SK-N-SH treated with all-trans-retinoic acid at 6 μM for 48 hours (cell line): ENCODE data around the gene HBB.

Source experiments
- BACH2 ChIP-seq: fragments of 250-450 bp; sonication (Bioruptor Pico); IDR thresholded peaks from 2 replicates; pipeline ENCODE4 v1.9.0; 2021; ENCODE audit warnings: mild to moderate bottlenecking, borderline replicate concordance
- OSR1 ChIP-seq: fragments of 250-450 bp; sonication (Bioruptor Pico); IDR thresholded peaks from 2 replicates; pipeline ENCODE4 v1.8.0; 2022; ENCODE audit warnings: moderate library complexity, mild to moderate bottlenecking, inconsistent platforms
- PATZ1 ChIP-seq: fragments of 250-450 bp; sonication (Bioruptor Pico); IDR thresholded peaks from 2 replicates; pipeline ENCODE4 v1.8.0; 2020; ENCODE audit warnings: mild to moderate bottlenecking, moderate library complexity, borderline replicate concordance
- SNAI2 ChIP-seq: fragments of 250-450 bp; sonication (Bioruptor Pico); IDR thresholded peaks from 2 replicates; pipeline ENCODE4 v1.5.0; 2020; ENCODE audit warnings: mild to moderate bottlenecking, moderate library complexity
- ZC3H10 ChIP-seq: fragments of 250-450 bp; sonication (Bioruptor Pico); IDR thresholded peaks from 2 replicates; pipeline ENCODE4 v1.5.1; 2021; ENCODE audit warnings: mild to moderate bottlenecking, moderate library complexity
- ZFP3 ChIP-seq: fragments of 250-450 bp; sonication (Bioruptor Pico); IDR thresholded peaks from 2 replicates; pipeline ENCODE4 v1.5.0; 2020; ENCODE audit warnings: mild to moderate bottlenecking, moderate library complexity
- ZFP30 ChIP-seq: fragments of 450-650 bp; formaldehyde crosslinking; IDR thresholded peaks from 2 replicates; pipeline ENCODE4 v1.5.0; 2022; ENCODE audit warnings: mild to moderate bottlenecking, moderate library complexity
- ZNF565 ChIP-seq: fragments of 450-650 bp; formaldehyde crosslinking; conservative IDR thresholded peaks from 2 replicates; pipeline ENCODE4 v1.5.0; 2020; ENCODE audit warnings: low read depth, mild to moderate bottlenecking, moderate library complexity
- TF ChIP-seq, protein P1 (sequence below): fragments of 250-450 bp; sonication (Bioruptor Pico); IDR thresholded peaks from 2 replicates; pipeline ENCODE4 v1.5.0; 2020; ENCODE audit warnings: mild to moderate bottlenecking, moderate library complexity
- TF ChIP-seq, protein P2 (sequence below): fragments of 250-450 bp; sonication (Bioruptor Pico); IDR thresholded peaks from 2 replicates; pipeline ENCODE4 v1.5.1; 2020; ENCODE audit warnings: low read depth, mild to moderate bottlenecking, moderate library complexity

DNA sequence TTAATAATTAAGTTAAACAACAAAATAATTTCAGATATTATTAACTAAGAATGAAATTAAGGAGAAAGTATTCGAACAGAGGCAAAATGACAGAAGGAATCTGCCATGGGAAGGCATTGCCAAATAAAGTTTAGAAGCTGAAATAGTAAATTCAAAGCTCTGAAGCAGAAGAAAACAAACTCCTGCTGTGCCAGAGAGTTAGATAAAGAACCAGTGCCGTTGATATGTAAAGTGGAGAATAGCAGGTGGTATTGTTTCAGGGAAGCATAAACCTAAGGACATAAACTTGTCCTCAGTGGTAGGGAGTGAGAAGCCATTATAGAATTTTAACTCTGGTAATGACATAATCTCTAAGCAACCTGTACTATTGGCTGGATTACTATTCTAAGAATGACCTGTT lies 30.4 kb upstream of the HBB start:
- TF ChIP-seq, protein P1, sequence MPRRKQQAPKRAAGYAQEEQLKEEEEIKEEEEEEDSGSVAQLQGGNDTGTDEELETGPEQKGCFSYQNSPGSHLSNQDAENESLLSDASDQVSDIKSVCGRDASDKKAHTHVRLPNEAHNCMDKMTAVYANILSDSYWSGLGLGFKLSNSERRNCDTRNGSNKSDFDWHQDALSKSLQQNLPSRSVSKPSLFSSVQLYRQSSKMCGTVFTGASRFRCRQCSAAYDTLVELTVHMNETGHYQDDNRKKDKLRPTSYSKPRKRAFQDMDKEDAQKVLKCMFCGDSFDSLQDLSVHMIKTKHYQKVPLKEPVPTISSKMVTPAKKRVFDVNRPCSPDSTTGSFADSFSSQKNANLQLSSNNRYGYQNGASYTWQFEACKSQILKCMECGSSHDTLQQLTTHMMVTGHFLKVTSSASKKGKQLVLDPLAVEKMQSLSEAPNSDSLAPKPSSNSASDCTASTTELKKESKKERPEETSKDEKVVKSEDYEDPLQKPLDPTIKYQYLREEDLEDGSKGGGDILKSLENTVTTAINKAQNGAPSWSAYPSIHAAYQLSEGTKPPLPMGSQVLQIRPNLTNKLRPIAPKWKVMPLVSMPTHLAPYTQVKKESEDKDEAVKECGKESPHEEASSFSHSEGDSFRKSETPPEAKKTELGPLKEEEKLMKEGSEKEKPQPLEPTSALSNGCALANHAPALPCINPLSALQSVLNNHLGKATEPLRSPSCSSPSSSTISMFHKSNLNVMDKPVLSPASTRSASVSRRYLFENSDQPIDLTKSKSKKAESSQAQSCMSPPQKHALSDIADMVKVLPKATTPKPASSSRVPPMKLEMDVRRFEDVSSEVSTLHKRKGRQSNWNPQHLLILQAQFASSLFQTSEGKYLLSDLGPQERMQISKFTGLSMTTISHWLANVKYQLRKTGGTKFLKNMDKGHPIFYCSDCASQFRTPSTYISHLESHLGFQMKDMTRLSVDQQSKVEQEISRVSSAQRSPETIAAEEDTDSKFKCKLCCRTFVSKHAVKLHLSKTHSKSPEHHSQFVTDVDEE (CRISPR knock-in tag), result no peak
- TF ChIP-seq ZFP3 (CRISPR knock-in tag), result no peak
- no peak for TF ChIP-seq OSR1 (CRISPR knock-in tag)
- TF ChIP-seq PATZ1 (CRISPR knock-in tag), result no peak
- TF ChIP-seq, protein P2, sequence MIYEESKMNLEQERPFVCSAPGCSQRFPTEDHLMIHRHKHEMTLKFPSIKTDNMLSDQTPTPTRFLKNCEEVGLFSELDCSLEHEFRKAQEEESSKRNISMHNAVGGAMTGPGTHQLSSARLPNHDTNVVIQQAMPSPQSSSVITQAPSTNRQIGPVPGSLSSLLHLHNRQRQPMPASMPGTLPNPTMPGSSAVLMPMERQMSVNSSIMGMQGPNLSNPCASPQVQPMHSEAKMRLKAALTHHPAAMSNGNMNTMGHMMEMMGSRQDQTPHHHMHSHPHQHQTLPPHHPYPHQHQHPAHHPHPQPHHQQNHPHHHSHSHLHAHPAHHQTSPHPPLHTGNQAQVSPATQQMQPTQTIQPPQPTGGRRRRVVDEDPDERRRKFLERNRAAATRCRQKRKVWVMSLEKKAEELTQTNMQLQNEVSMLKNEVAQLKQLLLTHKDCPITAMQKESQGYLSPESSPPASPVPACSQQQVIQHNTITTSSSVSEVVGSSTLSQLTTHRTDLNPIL (CRISPR knock-in tag), result no peak
- TF ChIP-seq SNAI2 (CRISPR knock-in tag), result no peak
- TF ChIP-seq BACH2 (CRISPR knock-in tag), result no peak
- no peak for TF ChIP-seq ZC3H10 (CRISPR knock-in tag)
- no peak for TF ChIP-seq ZFP30
- TF ChIP-seq ZNF565 (CRISPR knock-in tag), result no peak
